Measurements from ENCODE around the gene SLCO1B3.

DNA sequence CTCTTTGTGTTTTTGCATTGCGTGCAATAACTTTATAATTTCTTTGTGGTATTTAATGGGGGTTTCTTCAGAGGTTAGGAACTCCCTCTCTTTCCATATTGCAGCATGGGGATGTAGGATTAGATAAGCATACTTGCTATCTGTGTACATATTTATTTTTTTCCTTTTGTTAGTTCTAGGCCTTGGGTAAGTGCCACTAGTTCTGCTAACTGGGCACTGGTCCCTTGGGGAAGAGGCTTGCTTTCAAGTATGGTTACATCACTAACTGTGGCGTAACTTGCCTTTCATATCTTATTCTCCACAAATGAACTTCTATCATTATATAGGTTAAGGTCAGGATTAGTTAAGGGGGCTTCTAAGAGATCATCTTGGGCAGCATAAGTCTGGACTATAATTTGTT, 31.5 kb upstream of the SLCO1B3 start:
- TF ChIP-seq JUN (IDR thresholded peaks at IDR 0.05; ENCODE audit: borderline replicate concordance, insufficient read depth, insufficient read length, low read depth): no peak
- TF ChIP-seq, protein P1, sequence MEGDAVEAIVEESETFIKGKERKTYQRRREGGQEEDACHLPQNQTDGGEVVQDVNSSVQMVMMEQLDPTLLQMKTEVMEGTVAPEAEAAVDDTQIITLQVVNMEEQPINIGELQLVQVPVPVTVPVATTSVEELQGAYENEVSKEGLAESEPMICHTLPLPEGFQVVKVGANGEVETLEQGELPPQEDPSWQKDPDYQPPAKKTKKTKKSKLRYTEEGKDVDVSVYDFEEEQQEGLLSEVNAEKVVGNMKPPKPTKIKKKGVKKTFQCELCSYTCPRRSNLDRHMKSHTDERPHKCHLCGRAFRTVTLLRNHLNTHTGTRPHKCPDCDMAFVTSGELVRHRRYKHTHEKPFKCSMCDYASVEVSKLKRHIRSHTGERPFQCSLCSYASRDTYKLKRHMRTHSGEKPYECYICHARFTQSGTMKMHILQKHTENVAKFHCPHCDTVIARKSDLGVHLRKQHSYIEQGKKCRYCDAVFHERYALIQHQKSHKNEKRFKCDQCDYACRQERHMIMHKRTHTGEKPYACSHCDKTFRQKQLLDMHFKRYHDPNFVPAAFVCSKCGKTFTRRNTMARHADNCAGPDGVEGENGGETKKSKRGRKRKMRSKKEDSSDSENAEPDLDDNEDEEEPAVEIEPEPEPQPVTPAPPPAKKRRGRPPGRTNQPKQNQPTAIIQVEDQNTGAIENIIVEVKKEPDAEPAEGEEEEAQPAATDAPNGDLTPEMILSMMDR (IDR thresholded peaks at IDR 0.05; ENCODE audit: extremely low read depth in 1 of 2, insufficient read depth in 1 of 2, low read depth in 1 of 2, low read length in 2 of 2): no peak
- no peak for TF ChIP-seq POLR2A (IDR thresholded peaks at IDR 0.05; ENCODE audit: low read depth, low read length)
- TF ChIP-seq FOS (IDR thresholded peaks at IDR 0.05; ENCODE audit: borderline replicate concordance, insufficient read depth, low read length): no peak
- TF ChIP-seq, protein P2, sequence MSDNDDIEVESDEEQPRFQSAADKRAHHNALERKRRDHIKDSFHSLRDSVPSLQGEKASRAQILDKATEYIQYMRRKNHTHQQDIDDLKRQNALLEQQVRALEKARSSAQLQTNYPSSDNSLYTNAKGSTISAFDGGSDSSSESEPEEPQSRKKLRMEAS (IDR thresholded peaks at IDR 0.05; ENCODE audit: insufficient read depth, insufficient read length): no peak
- TF ChIP-seq MYC (IDR thresholded peaks at IDR 0.05; ENCODE audit: low read depth, low read length): no peak

All from endothelial cell of umbilical vein (primary cell).